ENCODE measurements around the gene PSMB8.

The PSMB8 gene

DNA sequence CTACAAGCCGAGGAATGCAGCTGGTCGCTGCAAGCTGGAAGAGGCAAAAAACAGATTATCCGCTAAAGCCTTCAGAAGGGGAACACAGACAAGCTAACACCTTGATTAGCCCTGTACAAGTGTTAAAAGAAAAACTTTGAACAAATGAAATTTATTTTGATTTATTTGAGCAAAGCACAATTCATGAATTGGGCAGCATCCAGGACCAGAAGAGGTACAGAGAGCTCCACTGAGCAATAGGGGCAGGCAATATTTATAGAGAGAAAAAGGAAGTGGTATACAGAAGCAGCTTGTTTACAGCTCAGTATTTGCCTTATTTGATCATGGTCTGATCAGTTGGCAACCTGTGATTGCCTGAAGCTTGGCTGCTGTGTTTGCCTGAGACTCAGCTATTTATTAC lies 44.7 kb downstream of the PSMB8 start:
- DNase-seq (ENCODE audit: low read depth in 3 of 3, low spot score in 1 of 3), result no peak

GRCh38 chr6:32796848-32797776 lies 46.7 kb downstream of the PSMB8 start:
- peak; percentile 30 to 85 (median 60) for DNase-seq (ENCODE audit: low read depth in 3 of 3, low spot score in 1 of 3)

DNA sequence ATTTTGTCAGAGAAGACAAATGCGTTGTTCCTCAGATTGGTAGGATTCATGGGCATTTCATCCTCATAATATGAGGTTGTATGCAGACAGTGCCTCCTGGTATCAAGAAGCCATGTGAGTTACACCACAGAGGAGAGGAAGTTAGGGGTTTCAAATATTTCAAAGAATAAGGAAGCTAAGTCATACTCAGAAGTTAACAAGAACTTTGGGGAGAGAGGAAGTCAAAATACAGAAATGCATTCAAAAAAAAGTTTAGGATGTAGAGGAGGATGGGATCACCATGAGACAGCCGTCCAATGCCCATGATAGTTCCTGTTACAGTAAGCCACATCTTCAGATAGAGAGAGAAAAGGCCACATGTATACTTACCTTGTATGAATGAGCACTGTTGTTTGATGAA lies 49.3 kb downstream of the PSMB8 start:
- DNase-seq (ENCODE audit: low read depth in 3 of 3, low spot score in 1 of 3), result no peak

- DNase-seq (ENCODE audit: low read depth in 3 of 3, low spot score in 1 of 3), result no peak
Measured at GRCh38 chr6:32792901-32793435, 50.9 kb downstream of the PSMB8 start.
